ENCODE measurements around the gene GPR45. TPM values are rescaled to one million over a fixed set of nuclear protein-coding genes. Genes with fewer than 3 reads are reported as not detected.

GPR45 gene
- total RNA-seq, 1 donor from 2014 or later, result not detected

DNA sequence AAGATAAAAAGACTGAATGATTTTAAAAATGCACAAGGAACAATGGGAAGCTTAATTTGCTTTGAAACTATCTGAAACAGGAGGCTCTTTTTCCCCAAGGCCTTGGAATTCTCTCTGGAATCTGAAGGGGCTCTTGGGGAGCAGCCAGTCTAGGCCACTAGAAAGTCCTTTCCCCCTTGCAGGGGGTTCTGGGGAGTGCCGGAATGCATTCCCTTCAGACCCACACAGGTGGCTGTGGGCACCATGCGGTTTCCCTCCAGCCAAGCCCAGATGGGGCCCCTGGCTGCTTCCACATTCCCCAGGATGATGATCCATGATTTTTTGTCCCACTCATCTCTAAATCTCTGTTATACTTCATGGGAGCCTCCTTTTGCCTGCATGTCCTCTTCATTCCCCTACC lies 10.7 kb downstream of the GPR45 start:
- DNase-seq (ENCODE audit: low spot score), result no peak

DNA sequence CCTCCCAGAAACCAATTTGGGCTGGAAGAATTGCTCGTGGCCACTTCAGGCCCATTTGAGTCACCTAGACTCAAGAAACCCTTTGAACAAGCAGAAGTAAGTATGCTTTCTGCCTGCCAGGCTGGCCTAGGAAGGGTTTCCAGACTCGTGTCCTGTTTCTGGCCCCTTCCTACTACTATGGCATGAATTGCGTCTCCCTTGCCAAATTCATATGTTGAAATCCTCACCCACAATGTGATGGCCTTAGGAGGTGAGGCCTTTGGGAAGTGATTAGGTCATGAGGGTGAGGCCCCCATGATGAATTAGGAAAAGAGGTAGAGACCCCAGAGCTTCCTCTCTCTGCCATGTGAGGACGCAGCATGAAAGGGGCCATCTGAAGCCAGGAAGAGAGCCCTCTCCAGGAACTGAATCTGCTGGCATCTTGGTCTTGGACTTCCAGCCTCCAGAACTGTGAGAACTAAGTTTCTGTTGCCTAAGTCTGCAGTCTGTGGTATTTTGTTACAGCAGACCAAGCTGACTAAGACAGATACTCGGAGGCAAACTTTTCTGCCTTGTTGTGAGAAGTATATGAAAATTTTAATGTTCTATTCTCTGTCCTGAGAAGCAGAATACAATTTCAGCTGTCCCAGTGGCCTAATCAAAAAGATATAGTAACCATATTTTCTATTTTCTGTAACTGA lies 13.1 kb downstream of the GPR45 start:
- DNase-seq (ENCODE audit: low spot score), result no peak

DNA sequence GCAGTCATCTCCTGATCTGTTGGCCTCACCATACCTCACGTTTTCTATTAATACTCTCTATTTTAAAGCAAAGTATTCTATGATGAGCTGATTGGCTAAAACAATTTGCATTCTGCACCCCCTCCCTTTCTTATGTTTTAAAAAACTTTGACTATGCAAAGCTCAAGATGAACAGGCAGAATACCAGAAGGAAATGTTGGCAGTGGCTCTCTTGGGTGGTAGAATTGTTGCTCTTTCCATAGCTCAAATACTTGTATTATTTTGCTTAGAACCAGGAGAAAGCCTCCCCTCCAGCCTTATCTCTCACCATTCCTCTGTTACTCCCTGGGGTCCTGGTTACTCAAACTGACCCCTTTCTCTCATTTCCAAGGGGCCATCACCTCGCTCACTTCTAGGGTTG lies 14.4 kb downstream of the GPR45 start:
- DNase-seq (ENCODE audit: low spot score), result no peak

DNA sequence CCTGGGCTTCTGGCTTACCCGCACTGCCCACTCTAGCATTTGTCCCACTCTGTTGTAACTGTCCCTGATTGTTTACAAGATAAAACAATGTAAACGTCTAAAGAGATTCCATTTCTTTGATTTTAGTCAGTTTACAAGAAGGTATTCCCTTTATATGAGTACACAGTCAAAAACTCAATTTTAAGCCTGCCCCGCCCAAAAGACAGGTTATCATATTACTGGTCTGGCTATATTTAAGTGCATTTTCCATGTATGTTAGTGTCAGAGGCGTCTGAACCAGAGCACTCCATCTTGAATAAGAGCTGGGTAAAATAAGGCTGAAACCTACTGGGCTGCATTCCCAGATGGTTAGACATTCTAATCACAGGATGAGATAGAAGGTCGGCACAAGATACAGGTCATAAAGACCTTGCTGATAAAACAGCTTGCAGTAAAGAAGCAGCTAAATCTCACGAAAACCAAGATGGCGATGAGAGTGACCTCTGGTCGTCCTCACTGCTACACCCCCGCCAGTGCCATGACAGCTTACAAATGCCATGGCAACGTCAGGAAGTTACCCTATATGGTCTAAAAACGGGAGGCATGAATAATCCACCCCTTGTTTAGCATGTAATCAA lies 15.0 kb downstream of the GPR45 start:
- DNase-seq (ENCODE audit: low spot score), result no peak

DNA sequence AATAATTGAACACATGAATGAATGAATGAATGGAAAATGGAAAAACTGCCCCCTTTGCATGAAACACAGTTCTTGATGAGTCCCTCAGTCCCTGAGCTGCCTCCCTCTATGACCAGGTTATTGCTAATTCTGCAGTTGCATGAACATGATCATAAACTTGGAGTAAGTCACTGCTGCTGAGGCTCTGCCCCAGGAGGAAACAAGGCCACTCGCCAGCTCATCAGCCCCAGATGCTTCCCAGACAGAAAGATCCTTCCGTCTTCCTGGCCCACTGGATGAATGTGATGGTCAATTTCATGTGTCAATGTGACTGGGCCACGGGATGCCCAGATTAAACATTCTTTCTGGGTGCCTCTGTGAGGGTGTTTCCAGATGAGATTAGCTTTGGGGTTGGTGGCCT lies 16.4 kb downstream of the GPR45 start:
- peak; percentile 30 for DNase-seq (ENCODE audit: low spot score)

DNA sequence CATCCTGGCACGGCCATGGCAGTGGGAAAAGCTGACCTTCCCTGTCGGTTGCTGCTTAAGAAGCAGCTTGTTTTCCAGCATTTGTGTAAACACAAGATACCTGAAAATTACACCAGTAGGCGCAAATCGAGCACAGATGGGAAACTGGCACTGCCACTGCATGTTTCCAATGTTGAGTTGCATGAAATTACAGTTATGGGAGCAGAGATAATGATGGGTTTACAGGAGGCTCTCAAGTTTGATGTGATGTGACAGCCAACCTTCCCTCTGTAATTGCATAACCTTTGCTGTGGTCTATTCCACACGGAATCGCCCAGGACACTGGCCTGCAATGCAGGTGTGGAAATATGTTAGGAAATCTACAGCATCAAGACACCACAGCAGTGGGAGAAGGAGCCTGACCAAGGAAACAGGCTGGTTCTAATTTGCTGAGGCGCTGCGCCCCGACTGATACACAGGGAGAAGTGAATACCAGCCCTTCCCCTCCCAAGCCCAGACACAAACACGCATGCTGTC lies 17.4 kb downstream of the GPR45 start:
- DNase-seq (ENCODE audit: low spot score), result no peak

DNA sequence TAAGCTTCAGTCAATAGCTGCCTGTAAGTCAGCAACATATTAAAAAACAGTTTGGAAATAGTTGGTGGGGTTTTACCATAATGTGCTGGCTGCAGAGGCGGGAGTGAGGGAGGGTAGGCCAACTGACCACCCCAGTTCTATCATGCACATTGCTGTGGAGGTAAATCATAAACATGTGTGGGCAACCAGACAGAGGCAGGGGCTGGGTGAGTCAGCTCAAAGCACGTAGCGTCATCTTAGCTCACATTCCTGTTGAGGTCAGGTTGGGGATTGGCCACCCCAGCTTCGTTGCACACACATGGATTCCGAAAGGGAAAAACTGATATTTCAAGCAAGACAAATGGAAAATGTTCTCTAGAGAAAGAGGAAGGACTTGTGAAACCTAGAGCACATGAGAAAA lies 19.5 kb downstream of the GPR45 start:
- DNase-seq (ENCODE audit: low spot score), result no peak

DNA sequence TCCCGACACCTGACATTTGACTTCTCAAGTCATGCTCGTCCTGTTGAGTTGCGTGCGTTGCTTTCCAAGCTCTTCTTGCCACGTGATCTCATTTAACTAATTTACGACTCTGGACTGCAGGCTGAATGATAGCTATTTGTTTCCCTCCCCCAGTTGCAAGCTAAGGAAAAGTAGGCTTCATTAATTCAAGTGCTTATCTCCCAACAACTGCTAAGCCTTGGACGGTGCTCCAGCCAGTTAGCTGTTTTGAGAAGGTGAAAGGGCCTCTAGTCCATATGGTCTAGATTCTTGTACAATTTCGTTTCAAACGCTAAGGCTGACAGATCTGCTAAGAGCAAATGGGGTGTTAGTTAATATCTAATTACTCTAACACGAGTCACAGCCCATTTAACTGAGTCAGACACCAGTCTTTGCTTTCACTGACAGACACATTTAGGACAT lies 21.1 kb downstream of the GPR45 start:
- DNase-seq (ENCODE audit: low spot score), result no peak

DNA sequence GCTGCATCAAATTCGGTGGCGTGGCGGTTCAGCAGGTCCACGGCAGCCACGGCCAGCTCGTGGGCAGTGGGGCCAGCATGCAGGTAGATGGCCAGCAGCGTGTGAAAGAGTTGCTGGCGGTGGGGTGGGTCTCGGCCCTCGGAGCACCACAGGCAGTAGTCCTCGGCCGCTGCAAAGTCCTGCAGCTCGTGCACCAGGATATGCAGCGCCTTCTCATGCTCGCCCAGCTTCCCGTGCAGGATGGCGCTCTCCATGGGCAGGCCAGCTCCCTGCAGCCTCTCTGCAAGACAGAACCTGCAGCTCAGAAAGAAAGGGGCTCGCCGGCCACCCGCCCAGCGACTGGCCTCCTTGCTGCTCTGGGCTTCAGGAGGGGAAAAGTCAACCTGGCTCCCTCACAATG lies 27.9 kb downstream of the GPR45 start:
- DNase-seq (ENCODE audit: low spot score), result no peak

DNA sequence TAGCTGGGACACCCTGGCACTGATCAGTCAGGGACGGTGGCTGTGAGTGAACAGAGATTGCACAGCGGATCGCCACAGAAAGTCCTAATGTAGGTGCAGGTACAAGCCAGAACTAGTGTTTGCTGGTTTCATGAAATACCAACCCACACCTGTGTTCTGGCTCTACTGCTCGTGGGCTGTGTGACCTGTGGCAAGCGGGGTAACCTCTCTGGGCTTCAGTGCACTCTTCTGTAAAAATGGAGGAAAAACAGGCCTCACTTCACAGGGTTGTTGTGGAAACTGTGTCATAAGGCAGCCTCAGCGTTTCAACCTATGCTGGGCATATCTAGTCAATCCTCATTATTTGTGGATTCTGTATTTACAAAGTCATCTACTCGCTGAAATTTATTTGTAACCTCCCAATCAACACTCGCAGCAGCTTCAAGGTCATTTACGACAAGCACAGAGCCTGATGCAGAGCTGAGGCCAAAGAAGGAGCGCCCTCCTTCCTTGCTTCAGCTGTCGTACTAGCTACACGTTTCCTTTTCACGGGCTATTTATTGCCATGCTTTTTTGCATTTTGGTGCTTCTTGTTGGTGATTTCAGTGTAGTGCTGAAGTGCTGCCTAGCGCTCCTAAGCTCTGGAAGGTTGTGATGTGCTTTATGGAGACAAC lies 30.0 kb downstream of the GPR45 start:
- no peak for DNase-seq (ENCODE audit: low spot score)

DNA sequence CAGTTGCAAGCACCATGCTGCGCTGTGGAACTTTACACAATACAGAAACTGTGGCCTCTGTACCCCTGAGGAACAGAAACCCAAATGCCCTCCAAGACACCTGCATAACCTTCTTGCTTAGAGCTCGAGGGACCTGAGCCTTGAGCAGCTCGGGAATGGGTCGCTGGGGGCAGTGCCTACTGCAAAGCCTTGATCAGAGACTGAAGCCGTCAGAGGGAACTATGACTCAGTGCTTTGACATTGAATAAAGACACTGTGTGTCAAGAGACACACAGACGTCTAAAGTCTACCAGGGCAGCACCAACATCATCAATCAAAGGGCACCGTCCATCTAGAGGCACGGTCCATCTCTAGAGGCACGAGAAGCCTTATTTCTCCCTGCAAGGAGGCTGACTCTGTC lies 30.6 kb downstream of the GPR45 start:
- no peak for DNase-seq (ENCODE audit: low spot score)

DNA sequence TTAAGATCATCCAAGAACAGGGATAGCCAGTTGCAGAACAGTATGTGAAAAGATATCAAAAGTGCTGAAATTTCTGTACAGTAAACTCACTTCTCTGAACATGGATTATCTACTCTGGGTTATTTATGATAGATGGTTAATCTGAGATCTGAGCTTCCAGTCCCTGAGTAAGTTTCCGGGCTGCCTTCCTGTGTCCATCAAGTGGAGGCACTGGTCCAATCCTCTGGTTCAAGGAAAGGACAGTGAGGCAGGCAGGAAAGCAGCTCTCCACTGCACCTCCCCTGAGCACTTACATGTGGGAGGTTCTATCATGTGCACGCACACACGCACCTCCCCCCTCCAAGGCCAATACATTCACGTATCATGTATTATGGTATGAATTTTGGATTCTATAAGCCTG lies 32.5 kb downstream of the GPR45 start:
- no peak for DNase-seq (ENCODE audit: low spot score)

DNA sequence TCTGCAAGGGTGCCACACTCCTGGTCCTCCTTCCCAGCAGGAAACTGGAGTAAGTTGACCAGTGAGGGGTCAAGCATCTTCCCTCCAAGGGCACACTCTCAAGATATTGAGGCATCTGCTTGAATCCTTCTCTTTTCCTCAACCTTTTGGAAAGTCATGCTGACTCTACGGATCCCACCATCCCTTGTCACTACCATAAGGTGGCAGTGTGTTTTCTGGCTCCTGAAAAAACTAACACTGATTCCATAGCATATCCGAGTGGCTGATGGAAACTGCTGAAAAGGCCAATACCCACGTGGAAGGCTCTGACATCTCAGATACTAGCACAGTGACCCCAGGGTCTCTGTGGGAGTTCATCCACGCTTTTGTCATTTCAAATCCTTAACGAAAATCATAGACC lies 37.1 kb downstream of the GPR45 start:
- DNase-seq (ENCODE audit: low spot score), result no peak

DNA sequence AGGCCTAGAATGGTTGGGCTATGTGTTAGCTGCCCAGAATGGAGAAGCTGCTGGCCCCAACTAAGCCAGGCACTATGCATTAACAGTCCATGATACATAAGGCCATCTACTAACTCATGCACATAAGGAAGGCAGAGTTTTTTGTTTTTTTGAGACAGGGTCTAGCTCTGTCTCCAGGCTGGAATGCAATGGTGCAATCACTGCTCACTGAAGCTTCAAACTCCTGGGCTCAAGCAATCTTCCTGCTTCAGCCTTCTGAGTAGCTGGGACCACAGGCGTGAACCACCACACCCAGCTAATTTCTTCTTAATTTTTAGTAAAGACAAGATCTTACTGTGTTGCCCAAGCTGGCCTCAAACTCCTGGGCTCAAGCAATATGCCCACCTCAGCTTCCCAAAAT lies 37.6 kb downstream of the GPR45 start:
- no peak for DNase-seq (ENCODE audit: low spot score)

DNA sequence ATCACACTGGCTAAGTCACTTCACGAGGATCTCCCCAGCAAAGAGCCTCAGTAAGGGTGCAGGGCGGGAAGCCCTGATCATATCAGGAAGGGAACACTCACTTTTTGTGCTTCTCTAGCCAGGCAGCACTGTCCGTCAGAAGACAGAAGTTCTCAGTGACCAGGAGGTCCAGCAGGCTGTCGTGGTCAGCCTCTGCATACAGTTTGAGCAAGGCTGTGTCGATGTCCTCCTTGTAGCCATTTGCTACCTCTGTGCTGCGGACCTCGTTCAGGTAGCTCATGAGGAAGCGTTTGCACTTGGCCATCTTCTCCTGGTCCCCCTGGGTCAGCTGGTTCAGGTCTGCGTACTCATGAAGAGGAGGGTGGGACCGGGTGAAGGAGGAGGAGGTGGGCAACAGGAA lies 38.7 kb downstream of the GPR45 start:
- DNase-seq (ENCODE audit: low spot score), result no peak

DNA sequence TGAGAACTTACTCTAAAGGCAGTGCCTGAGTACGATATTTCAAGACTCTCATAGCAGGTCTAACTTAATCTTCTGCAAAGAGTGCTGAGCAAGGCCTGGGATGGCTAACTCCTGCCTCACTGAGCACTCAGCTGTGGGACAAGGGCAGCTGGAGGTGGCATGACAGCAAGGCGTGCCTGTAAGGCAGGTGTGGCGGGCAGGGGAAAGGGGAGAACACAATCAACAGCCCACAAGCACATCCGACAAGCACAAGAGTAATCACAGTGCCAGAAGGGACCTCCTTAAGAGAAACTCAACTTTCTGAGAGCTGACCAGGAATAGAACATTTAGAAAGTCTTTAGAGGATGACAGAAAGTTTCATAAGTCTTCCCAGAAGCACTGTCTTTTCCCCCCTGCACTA lies 42.0 kb downstream of the GPR45 start:
- no peak for DNase-seq (ENCODE audit: low spot score)

DNA sequence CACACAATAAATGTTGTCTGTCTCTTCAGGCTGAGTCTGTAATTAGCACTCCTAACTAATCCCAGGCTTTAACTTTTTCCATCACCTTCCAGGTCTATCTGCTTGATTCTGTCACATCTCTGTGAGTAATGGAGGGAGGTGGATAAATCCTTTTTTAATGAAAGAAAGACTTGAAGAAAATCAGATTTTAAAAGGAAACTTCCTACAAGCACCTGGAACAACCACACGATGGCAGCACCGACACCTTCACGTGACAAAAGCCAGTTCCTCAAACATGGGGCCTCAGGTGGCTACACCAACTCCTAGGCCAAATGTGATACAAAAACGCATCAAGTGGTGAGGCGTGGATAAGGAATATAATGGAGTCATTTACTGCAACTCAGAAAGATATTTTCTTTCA lies 46.1 kb downstream of the GPR45 start:
- no peak for DNase-seq (ENCODE audit: low spot score)

DNA sequence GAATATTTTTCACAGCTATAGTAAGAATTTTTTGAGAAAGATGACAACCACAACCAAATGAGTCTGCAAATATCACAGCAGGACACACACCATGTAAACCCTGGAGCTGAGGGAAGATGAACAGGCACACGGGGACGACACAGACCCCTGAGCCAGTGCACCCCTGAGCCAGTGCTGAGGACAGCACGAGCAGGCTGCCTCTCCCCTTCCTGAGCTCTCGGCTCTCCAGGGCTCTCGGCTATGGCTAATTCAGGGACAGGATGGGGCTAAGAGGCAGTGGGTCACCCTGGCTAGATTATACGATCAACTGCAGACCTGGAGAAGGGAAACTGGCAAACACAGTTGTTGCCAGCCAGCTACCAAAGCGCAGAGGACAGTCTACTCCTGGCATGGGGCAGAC lies 46.6 kb downstream of the GPR45 start:
- DNase-seq (ENCODE audit: low spot score), result no peak

DNA sequence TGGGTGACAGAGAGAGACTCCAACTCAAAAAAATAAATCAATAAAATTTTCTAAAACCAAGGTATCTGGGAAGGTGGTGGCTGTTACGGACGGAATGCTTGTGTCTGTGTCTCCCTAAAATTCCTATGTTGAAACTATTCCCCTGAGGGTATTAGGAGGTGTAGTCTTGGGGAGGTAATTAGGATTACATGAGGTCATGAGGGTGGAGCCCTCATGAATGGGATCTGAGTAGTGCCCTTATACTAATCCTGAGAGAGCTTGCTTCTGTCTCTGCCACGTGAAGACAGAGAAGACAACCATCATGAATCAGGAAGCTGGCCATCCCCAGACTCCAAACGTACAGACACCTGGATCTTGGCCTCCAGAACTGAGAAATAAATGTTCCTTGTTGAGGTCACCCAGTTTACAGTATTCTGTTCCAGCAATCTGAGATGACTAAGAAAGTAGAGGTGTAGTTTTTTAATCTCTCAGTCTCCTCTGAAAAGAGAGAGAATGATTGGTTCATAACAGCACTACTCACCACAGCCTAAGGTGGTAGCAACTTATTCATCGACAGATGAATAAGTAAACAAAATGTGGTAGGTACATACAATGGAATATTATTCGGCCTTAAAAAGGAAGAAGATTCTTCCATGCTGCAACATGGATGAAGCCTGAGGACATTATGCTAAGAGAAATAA lies 49.6 kb downstream of the GPR45 start:
- DNase-seq (ENCODE audit: low spot score), result no peak

DNA sequence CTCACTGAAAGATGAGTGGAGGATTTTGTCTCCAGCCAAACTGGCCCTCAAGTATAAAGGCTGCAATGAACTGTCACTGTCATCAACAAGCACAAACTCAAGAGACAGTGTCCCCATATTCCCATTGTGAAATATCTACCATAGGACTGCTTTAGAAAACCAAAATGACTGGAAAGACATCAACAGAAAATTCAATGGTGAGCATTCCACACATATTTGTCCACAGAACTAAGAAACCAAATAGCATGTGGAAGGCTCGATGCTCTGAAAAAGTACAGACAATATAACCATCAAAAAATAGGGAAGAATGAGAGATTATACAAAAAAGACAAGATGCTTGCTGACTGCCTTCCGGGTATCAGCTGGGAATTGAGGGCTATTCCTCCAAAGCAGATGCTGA lies 50.4 kb downstream of the GPR45 start:
- no peak for DNase-seq (ENCODE audit: low spot score)
